ENCODE results near the gene MYO9B.

Gene MYO9B

DNA sequence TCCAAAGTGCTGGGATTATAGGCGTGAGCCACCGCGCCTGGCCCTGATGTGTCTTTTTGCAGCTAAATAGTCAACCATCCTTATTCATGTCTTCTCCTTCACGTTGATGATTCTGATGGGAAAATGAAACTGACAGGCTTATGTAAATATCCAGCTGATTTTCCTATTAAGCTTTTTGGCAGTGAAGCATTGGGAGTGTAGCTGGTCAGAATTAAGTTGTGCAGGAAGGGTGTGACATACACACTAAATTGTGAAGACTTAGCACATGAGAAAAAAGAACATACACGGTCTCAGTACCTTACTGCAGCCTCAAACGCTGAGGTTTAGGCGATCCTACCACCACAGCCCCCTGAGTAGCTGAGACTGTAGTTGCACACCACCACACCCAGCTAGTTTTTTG is 89.1 kb downstream of the MYO9B start:
- no peak overlapping the region for H3K4me3 ChIP-seq (ENCODE audit: insufficient read depth, low read length, poor library complexity, severe bottlenecking)
- H3F3A ChIP-seq (ENCODE audit: insufficient read depth): no peaks in the 10 kb centered on the region
- H3K36me3 ChIP-seq (ENCODE audit: low read length): peaks cover 26% of the 10 kb centered on the region
- H3K9me3 ChIP-seq (ENCODE audit: insufficient read depth, low read length): no peaks in the 10 kb centered on the region
- no peak overlapping the region for H3K9ac ChIP-seq (ENCODE audit: low read length)
- H3K27me3 ChIP-seq (ENCODE audit: low read length): no peaks in the 10 kb centered on the region
- no peaks in the 10 kb centered on the region for H4K20me1 ChIP-seq (ENCODE audit: low read depth, low read length)
- no peak overlapping the region for H3K27ac ChIP-seq (ENCODE audit: low read depth, low read length)
- H3K4me2 ChIP-seq (ENCODE audit: low read depth, low read length, poor library complexity, severe bottlenecking): no peak overlapping the region
- H3K9me2 ChIP-seq (replicated peaks; ENCODE audit: insufficient read depth, low read length): no peaks in the 10 kb centered on the region
- TF ChIP-seq EZH2phosphoT487 (conservative IDR thresholded peaks at IDR 0.05; ENCODE audit: low read length): no peak
- TF ChIP-seq, protein P1, sequence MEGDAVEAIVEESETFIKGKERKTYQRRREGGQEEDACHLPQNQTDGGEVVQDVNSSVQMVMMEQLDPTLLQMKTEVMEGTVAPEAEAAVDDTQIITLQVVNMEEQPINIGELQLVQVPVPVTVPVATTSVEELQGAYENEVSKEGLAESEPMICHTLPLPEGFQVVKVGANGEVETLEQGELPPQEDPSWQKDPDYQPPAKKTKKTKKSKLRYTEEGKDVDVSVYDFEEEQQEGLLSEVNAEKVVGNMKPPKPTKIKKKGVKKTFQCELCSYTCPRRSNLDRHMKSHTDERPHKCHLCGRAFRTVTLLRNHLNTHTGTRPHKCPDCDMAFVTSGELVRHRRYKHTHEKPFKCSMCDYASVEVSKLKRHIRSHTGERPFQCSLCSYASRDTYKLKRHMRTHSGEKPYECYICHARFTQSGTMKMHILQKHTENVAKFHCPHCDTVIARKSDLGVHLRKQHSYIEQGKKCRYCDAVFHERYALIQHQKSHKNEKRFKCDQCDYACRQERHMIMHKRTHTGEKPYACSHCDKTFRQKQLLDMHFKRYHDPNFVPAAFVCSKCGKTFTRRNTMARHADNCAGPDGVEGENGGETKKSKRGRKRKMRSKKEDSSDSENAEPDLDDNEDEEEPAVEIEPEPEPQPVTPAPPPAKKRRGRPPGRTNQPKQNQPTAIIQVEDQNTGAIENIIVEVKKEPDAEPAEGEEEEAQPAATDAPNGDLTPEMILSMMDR (IDR thresholded peaks at IDR 0.05; ENCODE audit: insufficient read depth, low read length, poor library complexity, severe bottlenecking): no peak
- H2AFZ ChIP-seq (ENCODE audit: low read depth, low read length, severe bottlenecking): no peak overlapping the region
- H3K79me2 ChIP-seq (ENCODE audit: insufficient read depth, low read length): no peaks in the 10 kb centered on the region

GRCh38 chr19:17165715-17166114 is 90.1 kb downstream of the MYO9B start:
- Histone ChIP-seq H3K9me2 (replicated peaks; ENCODE audit: insufficient read depth, low read length) (no peaks in the 10 kb centered on the region), H3F3A (ENCODE audit: insufficient read depth) (no peaks in the 10 kb centered on the region), H3K27me3 (ENCODE audit: low read length) (no peaks in the 10 kb centered on the region), H3K79me2 (ENCODE audit: insufficient read depth, low read length) (no peaks in the 10 kb centered on the region), H3K4me2 (ENCODE audit: low read depth, low read length, poor library complexity, severe bottlenecking) (no peak overlapping the region), H4K20me1 (ENCODE audit: low read depth, low read length) (no peaks in the 10 kb centered on the region), H3K9ac (ENCODE audit: low read length) (no peak overlapping the region), H2AFZ (ENCODE audit: low read depth, low read length, severe bottlenecking) (no peak overlapping the region), H3K27ac (ENCODE audit: low read depth, low read length) (no peak overlapping the region), H3K4me3 (ENCODE audit: insufficient read depth, low read length, poor library complexity, severe bottlenecking) (no peak overlapping the region), H3K9me3 (ENCODE audit: insufficient read depth, low read length) (no peaks in the 10 kb centered on the region), H3K36me3 (ENCODE audit: low read length) (peaks cover 29% of the 10 kb centered on the region)
- TF ChIP-seq, protein P1 (IDR thresholded peaks at IDR 0.05; ENCODE audit: insufficient read depth, low read length, poor library complexity, severe bottlenecking): no peak
- TF ChIP-seq EZH2phosphoT487 (conservative IDR thresholded peaks at IDR 0.05; ENCODE audit: low read length): no peak

- no peak overlapping the region for H3K4me3 ChIP-seq (ENCODE audit: insufficient read depth, low read length, poor library complexity, severe bottlenecking)
- no peak overlapping the region for H3K4me2 ChIP-seq (ENCODE audit: low read depth, low read length, poor library complexity, severe bottlenecking)
- no peaks in the 10 kb centered on the region for H3K27me3 ChIP-seq (ENCODE audit: low read length)
- H3K9me3 ChIP-seq (ENCODE audit: insufficient read depth, low read length): no peaks in the 10 kb centered on the region
- H3K36me3 ChIP-seq (ENCODE audit: low read length): peaks cover 9% of the 10 kb centered on the region; the same call in 1 of the 2 replicates
- no peak overlapping the region for H3K27ac ChIP-seq (ENCODE audit: low read depth, low read length)
- TF ChIP-seq, protein P1 (IDR thresholded peaks at IDR 0.05; ENCODE audit: insufficient read depth, low read length, poor library complexity, severe bottlenecking): no peak
- TF ChIP-seq EZH2phosphoT487 (conservative IDR thresholded peaks at IDR 0.05; ENCODE audit: low read length): no peak
- H3F3A ChIP-seq (ENCODE audit: insufficient read depth): no peaks in the 10 kb centered on the region
- no peaks in the 10 kb centered on the region for H4K20me1 ChIP-seq (ENCODE audit: low read depth, low read length)
- H3K79me2 ChIP-seq (ENCODE audit: insufficient read depth, low read length): no peaks in the 10 kb centered on the region
- no peak overlapping the region for H3K9ac ChIP-seq (ENCODE audit: low read length)
- no peaks in the 10 kb centered on the region for H3K9me2 ChIP-seq (replicated peaks; ENCODE audit: insufficient read depth, low read length)
- H2AFZ ChIP-seq (ENCODE audit: low read depth, low read length, severe bottlenecking): no peak overlapping the region
Measured at GRCh38 chr19:17170538-17171297, 95.1 kb downstream of the MYO9B start.
